Neural progenitor cell (in vitro differentiated cells): ENCODE data around the gene SLC15A4. TPM values are rescaled to one million over a fixed set of nuclear protein-coding genes. Genes with fewer than 3 reads are reported as not detected.
"Not testable (repeated sequence)": the region's sequence is repeated elsewhere in the genome, so short reads cannot be mapped to it uniquely, and the experiment has no call there.

ENCODE experiments used
- DNase-seq: peaks from one replicate; pipeline ENCODE4 v3.0.0-alpha.2; 2016; ENCODE audit warnings: low spot score
- H2AFZ ChIP-seq: fragments of 200-600 bp; sonication (generic); replicated peaks from 2 replicates; pipeline ENCODE4 v1.6.1; 2016; ENCODE audit warnings: antibody characterized with exemption
- H3F3A ChIP-seq: fragments of 200-600 bp; sonication (generic); 2 replicates; pipeline ENCODE4 v1.6.1; 2016; ENCODE audit warnings: antibody characterized with exemption, low read depth
- H3K27ac ChIP-seq: fragments of 200-600 bp; sonication (generic); 2 replicates; pipeline ENCODE4 v1.5.1; 2016; ENCODE audit warnings: mild to moderate bottlenecking
- H3K27me3 ChIP-seq: fragments of 200-600 bp; sonication (generic); 2 replicates; pipeline ENCODE4 v1.6.1; 2016; ENCODE audit warnings: mild to moderate bottlenecking, moderate library complexity
- H3K36me3 ChIP-seq: fragments of 200-600 bp; sonication (generic); 2 replicates; pipeline ENCODE4 v1.5.1; 2016
- H3K4me1 ChIP-seq: fragments of 200-600 bp; sonication (generic); 2 replicates; pipeline ENCODE4 v1.6.1; 2016; ENCODE audit warnings: mixed run types
- H3K4me2 ChIP-seq: fragments of 200-600 bp; sonication (generic); 2 replicates; pipeline ENCODE4 v1.6.1; 2016
- H3K4me3 ChIP-seq: fragments of 200-600 bp; sonication (generic); 2 replicates; pipeline ENCODE4 v1.5.1; 2016
- H3K79me2 ChIP-seq: fragments of 200-600 bp; sonication (generic); 2 replicates; pipeline ENCODE4 v1.6.1; 2016; ENCODE audit warnings: low read depth
- H3K9ac ChIP-seq: fragments of 200-600 bp; sonication (generic); 2 replicates; pipeline ENCODE4 v1.6.1; 2016
- H3K9me3 ChIP-seq: fragments of 200-600 bp; sonication (generic); 2 replicates; pipeline ENCODE4 v1.5.1; 2016; ENCODE audit warnings: low read depth
- H4K20me1 ChIP-seq: fragments of 200-600 bp; sonication (generic); 2 replicates; pipeline ENCODE4 v1.6.1; 2016; ENCODE audit warnings: low read depth
- H3K27ac Mint-ChIP-seq: 3 replicates; pipeline ENCODE4 v1.8.0; 2021; ENCODE audit warnings: mixed read lengths
- H3K27me3 Mint-ChIP-seq: 2 replicates; pipeline ENCODE4 v1.8.0; 2022; ENCODE audit warnings: low read depth, mild to moderate bottlenecking, inconsistent platforms, moderate library complexity, mixed read lengths; ENCODE audit not compliant: insufficient read depth
- H3K36me3 Mint-ChIP-seq: 3 replicates; pipeline ENCODE4 v1.8.0; 2021; ENCODE audit warnings: mixed read lengths
- H3K4me1 Mint-ChIP-seq: 3 replicates; pipeline ENCODE4 v1.8.0; 2021; ENCODE audit warnings: mixed read lengths
- H3K4me3 Mint-ChIP-seq: 3 replicates; pipeline ENCODE4 v1.8.0; 2021; ENCODE audit warnings: mild to moderate bottlenecking, moderate library complexity, mixed read lengths
- H3K9me3 Mint-ChIP-seq: 3 replicates; pipeline ENCODE4 v1.8.0; 2020; ENCODE audit warnings: mixed read lengths
- EZH2 ChIP-seq: fragments of 200-600 bp; sonication (generic); IDR thresholded peaks from 2 replicates; pipeline ENCODE4 v1.6.1; 2017; ENCODE audit warnings: antibody characterized with exemption, mild to moderate bottlenecking, moderate library complexity
- EZH2phosphoT487 ChIP-seq: fragments of 200-600 bp; sonication (generic); IDR thresholded peaks from 2 replicates; pipeline ENCODE4 v1.6.1; 2017; ENCODE audit warnings: antibody characterized with exemption
- total RNA-seq: library from RNA; depleted of rRNA; stranded (reverse); fragments of >200 nt; gene quantifications from 2 replicates; pipeline ENCODE4 v1.2.3, GENCODE V29; 2015; ENCODE audit warnings: low replicate concordance
- TF ChIP-seq, protein P1 (sequence below): fragments of 200-600 bp; sonication (generic); IDR thresholded peaks from 2 replicates; pipeline ENCODE4 v1.5.1; 2017; ENCODE audit warnings: antibody characterized with exemption, mild to moderate bottlenecking

Gene SLC15A4
- total RNA-seq, 1 donor from 2014 or later: 42.3 TPM

DNA sequence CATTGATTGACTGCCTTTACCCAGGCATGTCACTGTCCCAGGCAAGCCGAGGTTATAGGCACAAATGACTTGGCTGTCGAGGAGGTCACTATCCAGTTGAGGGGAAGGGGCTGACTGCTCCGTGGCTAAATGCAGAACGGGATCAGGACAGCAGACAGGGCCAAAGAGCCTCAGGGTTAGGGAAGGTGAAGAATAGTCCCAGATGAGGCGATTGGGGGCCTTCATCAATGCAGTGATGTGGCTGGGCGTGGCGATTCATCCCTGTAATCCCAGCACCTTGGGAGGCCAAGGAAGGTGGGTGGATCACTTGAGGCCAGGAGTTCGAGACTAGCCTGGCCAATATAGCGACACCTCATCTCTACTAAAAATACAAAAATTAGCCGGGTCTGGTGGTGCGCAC is 18.8 kb upstream of the SLC15A4 start:
- Histone ChIP-seq H3F3A (no peaks in the 10 kb centered on the region), H3K4me2 (no peak overlapping the region), H3K9me3 (no peaks in the 10 kb centered on the region), H3K4me3 (no peak overlapping the region), H3K9ac (no peak overlapping the region), H3K36me3 (no peaks in the 10 kb centered on the region), H2AFZ (no peak overlapping the region), H3K4me1 (peaks cover 7% of the 10 kb centered on the region), H3K27ac (no peak overlapping the region), H4K20me1 (no peaks in the 10 kb centered on the region), H3K79me2 (no peaks in the 10 kb centered on the region), H3K27me3 (no peaks in the 10 kb centered on the region)
- DNase-seq: no peak
- no peak overlapping the region for H3K27ac Mint-ChIP-seq
- H3K9me3 Mint-ChIP-seq: peaks cover 5% of the 10 kb centered on the region
- peaks cover 5% of the 10 kb centered on the region for H3K27me3 Mint-ChIP-seq
- H3K36me3 Mint-ChIP-seq: peaks cover 2% of the 10 kb centered on the region
- TF ChIP-seq, protein P1, sequence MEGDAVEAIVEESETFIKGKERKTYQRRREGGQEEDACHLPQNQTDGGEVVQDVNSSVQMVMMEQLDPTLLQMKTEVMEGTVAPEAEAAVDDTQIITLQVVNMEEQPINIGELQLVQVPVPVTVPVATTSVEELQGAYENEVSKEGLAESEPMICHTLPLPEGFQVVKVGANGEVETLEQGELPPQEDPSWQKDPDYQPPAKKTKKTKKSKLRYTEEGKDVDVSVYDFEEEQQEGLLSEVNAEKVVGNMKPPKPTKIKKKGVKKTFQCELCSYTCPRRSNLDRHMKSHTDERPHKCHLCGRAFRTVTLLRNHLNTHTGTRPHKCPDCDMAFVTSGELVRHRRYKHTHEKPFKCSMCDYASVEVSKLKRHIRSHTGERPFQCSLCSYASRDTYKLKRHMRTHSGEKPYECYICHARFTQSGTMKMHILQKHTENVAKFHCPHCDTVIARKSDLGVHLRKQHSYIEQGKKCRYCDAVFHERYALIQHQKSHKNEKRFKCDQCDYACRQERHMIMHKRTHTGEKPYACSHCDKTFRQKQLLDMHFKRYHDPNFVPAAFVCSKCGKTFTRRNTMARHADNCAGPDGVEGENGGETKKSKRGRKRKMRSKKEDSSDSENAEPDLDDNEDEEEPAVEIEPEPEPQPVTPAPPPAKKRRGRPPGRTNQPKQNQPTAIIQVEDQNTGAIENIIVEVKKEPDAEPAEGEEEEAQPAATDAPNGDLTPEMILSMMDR: no peak
- TF ChIP-seq EZH2phosphoT487 (no peak), EZH2 (no peak)
- no peak overlapping the region for H3K4me3 Mint-ChIP-seq
- H3K4me1 Mint-ChIP-seq: no peaks in the 10 kb centered on the region

DNA sequence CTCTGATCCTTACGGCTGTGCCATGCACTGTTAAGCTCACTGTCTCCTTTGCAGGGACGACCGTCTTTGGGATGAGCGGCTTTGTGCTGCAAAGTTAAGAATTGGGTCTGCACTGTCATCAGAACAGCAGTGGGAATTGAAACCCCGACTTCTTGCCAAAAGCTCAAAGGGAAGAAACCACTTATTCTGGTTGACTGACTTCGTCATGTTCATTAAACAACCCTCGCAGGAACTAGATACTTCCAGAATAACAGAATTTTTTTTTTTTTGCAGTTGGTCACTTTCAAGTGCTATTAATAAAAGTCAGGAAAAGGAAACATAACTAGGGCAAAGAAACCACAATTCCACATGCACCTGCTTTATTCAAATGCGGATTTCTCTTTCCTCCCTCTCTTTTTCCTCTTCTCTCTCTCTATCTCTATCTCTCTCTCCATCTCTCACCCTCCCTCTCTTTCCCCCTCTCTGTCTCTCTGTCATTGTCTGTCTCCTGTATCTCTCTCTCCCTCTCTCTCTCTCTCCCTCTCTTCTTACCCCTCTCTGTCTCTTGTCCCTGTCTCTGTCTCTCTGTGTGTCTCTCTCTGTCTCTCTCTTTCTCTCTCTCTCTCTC is 17.2 kb upstream of the SLC15A4 start:
- Histone ChIP-seq H3K9me3 (no peaks in the 10 kb centered on the region), H3K36me3 (no peaks in the 10 kb centered on the region), H2AFZ (no peak overlapping the region), H3F3A (no peaks in the 10 kb centered on the region), H3K79me2 (no peaks in the 10 kb centered on the region), H3K4me3 (no peak overlapping the region), H3K9ac (no peak overlapping the region), H3K27ac (no peak overlapping the region), H3K27me3 (no peaks in the 10 kb centered on the region), H4K20me1 (no peaks in the 10 kb centered on the region), H3K4me2 (no peak overlapping the region), H3K4me1 (peaks cover 7% of the 10 kb centered on the region)
- Mint-ChIP-seq H3K4me1 (no peaks in the 10 kb centered on the region), H3K27me3 (peaks cover 5% of the 10 kb centered on the region), H3K27ac (no peak overlapping the region), H3K36me3 (peaks cover 2% of the 10 kb centered on the region), H3K9me3 (peaks cover 2% of the 10 kb centered on the region), H3K4me3 (no peak overlapping the region)
- no peak for DNase-seq
- TF ChIP-seq EZH2: no peak
- TF ChIP-seq, protein P1: no peak
- no peak for TF ChIP-seq EZH2phosphoT487

DNA sequence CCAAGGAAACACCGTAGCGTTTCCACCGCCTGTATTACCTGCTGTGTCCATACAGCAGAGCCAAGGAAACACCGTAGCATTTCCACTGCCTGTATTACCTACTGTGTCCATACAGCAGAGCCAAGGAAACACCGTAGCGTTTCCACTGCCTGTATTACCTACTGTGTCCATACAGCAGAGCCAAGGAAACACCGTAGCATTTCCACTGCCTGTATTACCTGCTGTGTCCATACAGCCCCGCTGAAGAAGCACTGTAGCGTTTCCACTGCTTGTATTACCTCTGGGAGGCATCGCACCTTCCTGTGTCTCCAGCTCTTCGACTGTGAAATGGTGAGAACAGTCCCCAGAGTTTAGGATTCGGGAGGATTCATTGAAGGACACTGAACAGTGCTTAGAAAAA is 16.1 kb upstream of the SLC15A4 start:
- not testable (repeated sequence) for H3F3A ChIP-seq, H3K27ac ChIP-seq, H3K4me1 Mint-ChIP-seq, H3K4me2 ChIP-seq, DNase-seq, H3K4me1 ChIP-seq, H3K9me3 ChIP-seq, H3K4me3 Mint-ChIP-seq, H4K20me1 ChIP-seq, H3K27me3 ChIP-seq, H3K4me3 ChIP-seq, H3K27ac Mint-ChIP-seq, H2AFZ ChIP-seq, H3K79me2 ChIP-seq, H3K36me3 Mint-ChIP-seq, H3K9ac ChIP-seq, H3K27me3 Mint-ChIP-seq, H3K36me3 ChIP-seq, H3K9me3 Mint-ChIP-seq

DNA sequence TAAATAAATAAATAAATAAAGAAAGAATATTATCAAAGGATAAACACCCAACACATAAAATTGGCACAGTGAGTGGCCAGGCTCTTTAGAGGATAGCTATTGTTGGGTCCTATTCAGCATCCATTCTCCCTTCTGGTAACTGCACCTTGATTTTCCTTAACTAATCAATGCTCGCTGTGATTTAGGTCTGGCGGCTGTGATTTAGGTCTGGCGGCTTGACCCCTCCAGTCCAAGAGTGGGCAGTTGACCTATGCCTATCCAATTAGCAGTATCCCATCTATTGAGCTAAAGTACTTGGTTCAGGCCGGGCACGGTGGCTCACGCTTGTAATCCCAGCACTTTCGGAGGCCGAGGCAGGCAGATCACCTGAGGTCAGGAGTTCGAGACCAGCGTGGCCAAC is 9.7 kb upstream of the SLC15A4 start:
- peaks cover 2% of the 10 kb centered on the region for H3K9me3 Mint-ChIP-seq
- no peaks in the 10 kb centered on the region for H3F3A ChIP-seq
- no peak for DNase-seq
- peaks cover 2% of the 10 kb centered on the region for H3K27me3 Mint-ChIP-seq
- no peaks in the 10 kb centered on the region for H3K36me3 ChIP-seq
- H3K27ac Mint-ChIP-seq: no peak overlapping the region
- H3K4me2 ChIP-seq: no peak overlapping the region
- no peaks in the 10 kb centered on the region for H4K20me1 ChIP-seq
- H3K4me1 ChIP-seq: no peaks in the 10 kb centered on the region
- no peaks in the 10 kb centered on the region for H3K79me2 ChIP-seq
- H3K4me1 Mint-ChIP-seq: no peaks in the 10 kb centered on the region
- H3K4me3 ChIP-seq: no peak overlapping the region
- TF ChIP-seq EZH2 (no peak), EZH2phosphoT487 (no peak)
- TF ChIP-seq, protein P1: no peak
- H3K9ac ChIP-seq: no peak overlapping the region
- H3K36me3 Mint-ChIP-seq: no peaks in the 10 kb centered on the region
- no peaks in the 10 kb centered on the region for H3K27me3 ChIP-seq
- no peak overlapping the region for H3K4me3 Mint-ChIP-seq
- H3K9me3 ChIP-seq: no peaks in the 10 kb centered on the region
- no peak overlapping the region for H2AFZ ChIP-seq
- no peak overlapping the region for H3K27ac ChIP-seq
